ENCODE measurements around the gene PLK5.
"Not testable (repeated sequence)": the region's sequence is repeated elsewhere in the genome, so short reads cannot be mapped to it uniquely, and the experiment has no call there.

The PLK5 gene

GRCh38 chr19:1524972-1525325 lies 1.1 kb downstream of the PLK5 start:
- Histone ChIP-seq H3K4me3 (ENCODE audit: low read depth, low read length) (peak overlapping the region; percentile 42), H3K4me1 (ENCODE audit: control insufficient read depth, insufficient read depth, low read length) (no peaks in the 10 kb centered on the region), H3K9me3 (ENCODE audit: control insufficient read depth, insufficient read depth, low read length) (no peaks in the 10 kb centered on the region), H3K9ac (ENCODE audit: low read depth, low read length) (no peak overlapping the region), H3K36me3 (ENCODE audit: control insufficient read depth, insufficient read depth, low read length) (no peaks in the 10 kb centered on the region), H3K27me3 (ENCODE audit: control insufficient read depth, insufficient read depth, low read length) (peaks cover 21% of the 10 kb centered on the region)

DNA sequence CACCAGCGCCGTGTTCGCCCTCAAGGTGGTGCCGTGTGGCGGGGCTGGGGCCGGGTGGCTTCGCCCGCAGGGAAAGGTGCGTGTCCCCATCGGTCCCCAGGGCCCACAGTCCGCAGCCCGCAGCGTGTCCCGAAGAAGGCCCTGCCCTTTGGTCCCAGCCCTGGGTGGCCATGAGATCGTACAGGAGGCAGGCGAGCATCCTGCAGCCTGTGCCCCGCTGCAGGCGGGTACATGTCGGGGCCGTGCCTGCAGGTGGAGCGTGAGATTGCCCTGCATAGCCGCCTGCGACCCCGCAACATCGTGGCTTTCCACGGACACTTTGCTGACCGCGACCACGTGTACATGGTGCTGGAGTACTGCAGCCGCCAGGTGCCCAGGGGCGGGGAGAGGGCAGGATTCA lies 1.5 kb downstream of the PLK5 start:
- no peaks in the 10 kb centered on the region for H3K4me1 ChIP-seq (ENCODE audit: control insufficient read depth, insufficient read depth, low read length)
- H3K9ac ChIP-seq (ENCODE audit: low read depth, low read length): no peak overlapping the region
- H3K36me3 ChIP-seq (ENCODE audit: control insufficient read depth, insufficient read depth, low read length): no peaks in the 10 kb centered on the region
- peaks cover 21% of the 10 kb centered on the region for H3K27me3 ChIP-seq (ENCODE audit: control insufficient read depth, insufficient read depth, low read length)
- no peak overlapping the region for H3K4me3 ChIP-seq (ENCODE audit: low read depth, low read length)
- H3K9me3 ChIP-seq (ENCODE audit: control insufficient read depth, insufficient read depth, low read length): no peaks in the 10 kb centered on the region

- Histone ChIP-seq H3K9ac (ENCODE audit: low read depth, low read length) (no peak overlapping the region), H3K4me3 (ENCODE audit: low read depth, low read length) (no peak overlapping the region), H3K27me3 (ENCODE audit: control insufficient read depth, insufficient read depth, low read length) (peaks cover 21% of the 10 kb centered on the region), H3K4me1 (ENCODE audit: control insufficient read depth, insufficient read depth, low read length) (no peaks in the 10 kb centered on the region), H3K9me3 (ENCODE audit: control insufficient read depth, insufficient read depth, low read length) (no peaks in the 10 kb centered on the region), H3K36me3 (ENCODE audit: control insufficient read depth, insufficient read depth, low read length) (no peaks in the 10 kb centered on the region)
Measured at GRCh38 chr19:1526066-1526778, 2.3 kb downstream of the PLK5 start.

DNA sequence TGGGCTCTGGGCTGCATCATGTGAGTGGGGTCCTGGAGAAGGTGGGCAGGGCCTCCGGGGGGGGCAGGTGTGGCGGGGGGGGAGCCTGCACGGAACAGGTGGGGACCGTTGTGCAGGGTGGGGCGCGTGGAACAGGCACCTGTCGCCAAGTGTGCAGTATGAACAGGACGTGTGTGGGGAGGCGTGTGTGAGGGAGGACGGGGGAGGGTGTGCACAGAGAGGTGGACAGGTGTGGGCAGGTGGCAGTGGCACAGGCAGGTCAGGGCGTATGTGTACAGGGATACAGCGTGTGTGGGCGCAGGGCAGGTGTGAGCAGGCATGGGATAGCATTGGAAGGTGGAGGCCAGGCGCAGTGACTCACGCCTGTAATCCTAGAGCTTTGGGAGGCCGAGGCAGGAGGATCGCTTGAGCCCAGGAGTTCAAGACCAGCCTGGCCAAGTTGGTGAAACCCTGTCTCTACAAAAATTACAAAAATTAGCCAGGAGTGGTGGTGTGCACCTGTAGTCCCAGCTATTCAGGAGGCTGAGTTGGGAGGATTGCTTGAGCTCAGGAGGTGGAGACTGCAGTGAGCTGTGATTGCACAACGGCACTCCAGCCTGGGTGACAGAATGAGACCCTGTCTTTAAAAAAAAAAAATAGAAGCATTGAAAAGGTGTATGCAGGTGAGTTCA lies 3.2 kb downstream of the PLK5 start:
- H3K9ac ChIP-seq (ENCODE audit: low read depth, low read length): no peak overlapping the region
- no peak overlapping the region for H3K4me3 ChIP-seq (ENCODE audit: low read depth, low read length)
- H3K4me1 ChIP-seq (ENCODE audit: control insufficient read depth, insufficient read depth, low read length): no peaks in the 10 kb centered on the region
- no peaks in the 10 kb centered on the region for H3K36me3 ChIP-seq (ENCODE audit: control insufficient read depth, insufficient read depth, low read length)
- no peaks in the 10 kb centered on the region for H3K9me3 ChIP-seq (ENCODE audit: control insufficient read depth, insufficient read depth, low read length)
- H3K27me3 ChIP-seq (ENCODE audit: control insufficient read depth, insufficient read depth, low read length): peaks cover 21% of the 10 kb centered on the region

- Histone ChIP-seq H3K9me3 (ENCODE audit: control insufficient read depth, insufficient read depth, low read length) (no peaks in the 10 kb centered on the region), H3K36me3 (ENCODE audit: control insufficient read depth, insufficient read depth, low read length) (no peaks in the 10 kb centered on the region), H3K9ac (ENCODE audit: low read depth, low read length) (no peak overlapping the region), H3K4me3 (ENCODE audit: low read depth, low read length) (no peak overlapping the region), H3K27me3 (ENCODE audit: control insufficient read depth, insufficient read depth, low read length) (peaks cover 19% of the 10 kb centered on the region), H3K4me1 (ENCODE audit: control insufficient read depth, insufficient read depth, low read length) (no peaks in the 10 kb centered on the region)
Measured at GRCh38 chr19:1527650-1528309, 3.9 kb downstream of the PLK5 start.

GRCh38 chr19:1528596-1529429 lies 4.9 kb downstream of the PLK5 start:
- H3K36me3 ChIP-seq (ENCODE audit: control insufficient read depth, insufficient read depth, low read length): no peaks in the 10 kb centered on the region
- H3K9ac ChIP-seq (ENCODE audit: low read depth, low read length): no peak overlapping the region
- H3K27me3 ChIP-seq (ENCODE audit: control insufficient read depth, insufficient read depth, low read length): peaks cover 11% of the 10 kb centered on the region
- H3K4me3 ChIP-seq (ENCODE audit: low read depth, low read length): no peak overlapping the region
- no peaks in the 10 kb centered on the region for H3K4me1 ChIP-seq (ENCODE audit: control insufficient read depth, insufficient read depth, low read length)
- H3K9me3 ChIP-seq (ENCODE audit: control insufficient read depth, insufficient read depth, low read length): no peaks in the 10 kb centered on the region

DNA sequence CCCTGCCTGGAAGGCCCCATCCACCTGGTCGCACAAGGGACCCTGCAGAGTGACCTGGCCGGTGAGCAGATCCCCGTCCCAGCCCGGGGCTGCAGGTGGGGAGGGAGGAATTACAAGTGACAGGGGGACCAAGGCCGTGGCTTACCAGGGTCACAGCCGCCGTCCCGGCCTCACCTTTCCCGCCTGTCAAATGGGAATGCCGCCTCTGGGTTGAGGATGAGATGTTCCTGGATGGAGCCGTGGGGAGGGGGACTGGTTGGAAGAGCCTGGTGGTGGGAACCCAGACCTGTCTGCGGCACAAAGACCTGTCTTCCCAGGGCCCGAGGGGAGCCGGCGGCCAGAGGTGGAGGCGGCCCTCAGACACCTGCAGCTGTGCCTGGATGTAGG lies 5.5 kb downstream of the PLK5 start:
- Histone ChIP-seq H3K4me1 (ENCODE audit: control insufficient read depth, insufficient read depth, low read length) (no peaks in the 10 kb centered on the region), H3K36me3 (ENCODE audit: control insufficient read depth, insufficient read depth, low read length) (no peaks in the 10 kb centered on the region), H3K27me3 (ENCODE audit: control insufficient read depth, insufficient read depth, low read length) (peaks cover 9% of the 10 kb centered on the region), H3K9ac (ENCODE audit: low read depth, low read length) (no peak overlapping the region), H3K4me3 (ENCODE audit: low read depth, low read length) (no peak overlapping the region), H3K9me3 (ENCODE audit: control insufficient read depth, insufficient read depth, low read length) (no peaks in the 10 kb centered on the region)

DNA sequence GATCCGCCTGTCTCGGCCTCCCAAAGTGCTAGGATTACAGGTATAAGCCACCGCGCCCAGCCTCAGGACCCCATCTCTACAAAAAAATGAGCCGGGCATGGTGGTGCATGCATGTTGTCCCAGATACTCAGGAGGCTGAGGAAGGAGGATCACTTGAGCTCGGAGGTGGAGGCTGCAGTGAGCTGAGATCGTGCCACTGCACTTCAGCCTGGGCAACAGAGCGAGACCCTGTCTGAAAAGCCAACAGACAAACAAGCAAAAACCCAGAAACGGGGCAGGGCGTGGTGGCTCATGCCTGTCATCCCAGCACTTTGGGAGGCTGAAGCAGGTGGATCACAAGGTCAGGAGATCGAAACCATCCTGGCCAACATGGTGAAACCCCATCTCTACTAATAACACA lies 7.0 kb downstream of the PLK5 start:
- not testable (repeated sequence) for H3K27me3 ChIP-seq (ENCODE audit: control insufficient read depth, insufficient read depth, low read length); H3K9me3 ChIP-seq (ENCODE audit: control insufficient read depth, insufficient read depth, low read length); H3K9ac ChIP-seq (ENCODE audit: low read depth, low read length); H3K36me3 ChIP-seq (ENCODE audit: control insufficient read depth, insufficient read depth, low read length); H3K4me1 ChIP-seq (ENCODE audit: control insufficient read depth, insufficient read depth, low read length); H3K4me3 ChIP-seq (ENCODE audit: low read depth, low read length)

GRCh38 chr19:1531587-1531986 lies 7.7 kb downstream of the PLK5 start:
- H3K27me3 ChIP-seq (ENCODE audit: control insufficient read depth, insufficient read depth, low read length): no peaks in the 10 kb centered on the region

GRCh38 chr19:1532003-1532402 lies 8.1 kb downstream of the PLK5 start:
- no peaks in the 10 kb centered on the region for H3K27me3 ChIP-seq (ENCODE audit: control insufficient read depth, insufficient read depth, low read length)
- H3K9ac ChIP-seq (ENCODE audit: low read depth, low read length): no peak overlapping the region
- no peaks in the 10 kb centered on the region for H3K4me1 ChIP-seq (ENCODE audit: control insufficient read depth, insufficient read depth, low read length)
- no peaks in the 10 kb centered on the region for H3K9me3 ChIP-seq (ENCODE audit: control insufficient read depth, insufficient read depth, low read length)
- no peaks in the 10 kb centered on the region for H3K36me3 ChIP-seq (ENCODE audit: control insufficient read depth, insufficient read depth, low read length)
- no peak overlapping the region for H3K4me3 ChIP-seq (ENCODE audit: low read depth, low read length)

More at GRCh38 chr19:1531587-1531986, 7.7 kb downstream of the PLK5 start:
- Histone ChIP-seq H3K9me3 (ENCODE audit: control insufficient read depth, insufficient read depth, low read length) (no peaks in the 10 kb centered on the region), H3K9ac (ENCODE audit: low read depth, low read length) (no peak overlapping the region), H3K4me3 (ENCODE audit: low read depth, low read length) (no peak overlapping the region), H3K36me3 (ENCODE audit: control insufficient read depth, insufficient read depth, low read length) (no peaks in the 10 kb centered on the region), H3K4me1 (ENCODE audit: control insufficient read depth, insufficient read depth, low read length) (no peaks in the 10 kb centered on the region)

DNA sequence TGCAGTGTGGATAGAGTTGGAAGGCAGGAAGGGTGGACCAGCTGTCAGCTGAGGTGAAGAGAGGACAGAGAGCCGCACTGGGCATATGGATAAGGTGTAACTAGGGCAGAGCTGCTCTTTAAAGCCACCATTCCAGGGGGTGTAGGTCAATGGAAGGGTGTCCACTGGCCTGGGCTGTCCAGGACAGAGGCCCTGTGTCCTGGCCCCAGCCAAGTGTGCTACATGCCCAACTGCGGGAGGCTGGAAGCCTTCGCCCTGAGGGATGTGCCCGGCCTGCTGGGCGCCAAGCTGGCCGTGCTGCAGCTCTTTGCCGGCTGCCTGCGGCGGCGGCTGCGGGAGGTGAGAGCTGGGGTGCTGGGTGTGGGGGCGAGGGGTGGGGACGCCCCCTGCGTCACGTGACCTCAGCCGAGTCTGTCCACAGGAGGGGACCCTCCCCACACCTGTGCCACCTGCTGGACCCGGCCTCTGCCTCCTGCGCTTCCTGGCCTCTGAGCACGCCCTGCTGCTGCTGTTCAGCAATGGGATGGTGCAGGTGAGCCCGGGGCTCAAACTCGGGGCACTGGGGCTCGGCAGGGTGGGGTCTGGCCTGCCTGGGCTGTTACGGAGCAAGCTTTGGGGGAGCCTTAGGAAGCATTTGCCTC lies 9.8 kb downstream of the PLK5 start:
- H3K9me3 ChIP-seq (ENCODE audit: control insufficient read depth, insufficient read depth, low read length): no peaks in the 10 kb centered on the region
- no peak overlapping the region for H3K4me3 ChIP-seq (ENCODE audit: low read depth, low read length)
- no peaks in the 10 kb centered on the region for H3K4me1 ChIP-seq (ENCODE audit: control insufficient read depth, insufficient read depth, low read length)
- H3K27me3 ChIP-seq (ENCODE audit: control insufficient read depth, insufficient read depth, low read length): no peaks in the 10 kb centered on the region
- H3K9ac ChIP-seq (ENCODE audit: low read depth, low read length): no peak overlapping the region
- H3K36me3 ChIP-seq (ENCODE audit: control insufficient read depth, insufficient read depth, low read length): no peaks in the 10 kb centered on the region
